Suppressor macrophage treated with lipopolysaccharide for 4 hours (primary cell): ENCODE measurements around the gene CLIP2.
A peak's percentile ranks its signal among the peaks of the same experiment; 100 is the strongest.
"Not testable (repeated sequence)": the region's sequence is repeated elsewhere in the genome, so short reads cannot be mapped to it uniquely, and the experiment has no call there.

Experiments used
- DNase-seq: peaks from one replicate; pipeline ENCODE4 v3.0.0-alpha.2; 2020

The CLIP2 gene

GRCh38 chr7:74289018-74289658, at the start of gene CLIP2:
CLIP2 (plus strand) TSS chr7:74289407; CDS start chr7:74317547, 28,140 bp downstream.
- DNase-seq: peak; percentile 92

- DNase-seq: no peak
Observed at GRCh38 chr7:74240482-74240881, 48.7 kb upstream of the CLIP2 start.

- DNase-seq: no peak
Observed at GRCh38 chr7:74242122-74242443, 47.1 kb upstream of the CLIP2 start.

DNA sequence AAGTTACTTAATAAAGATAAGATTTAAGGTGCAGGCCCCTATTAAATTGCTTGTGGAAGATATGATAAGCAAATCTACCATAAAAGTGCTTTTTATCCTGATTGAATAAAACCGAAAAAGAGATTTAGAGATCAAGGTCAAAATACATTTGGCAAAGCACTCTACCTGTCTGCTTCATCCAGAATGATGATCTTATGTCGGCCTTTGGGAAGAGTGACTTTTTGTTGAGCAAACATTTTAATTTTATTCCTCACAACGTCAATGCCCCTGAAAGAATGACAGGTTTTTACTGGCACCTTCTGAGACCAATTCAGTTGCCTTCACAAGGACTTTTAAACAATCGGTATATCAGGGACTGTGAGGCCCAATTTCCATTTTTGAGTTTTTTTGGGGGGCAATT, 42.7 kb upstream of the CLIP2 start:
- DNase-seq: no peak

- no peak for DNase-seq
Observed at GRCh38 chr7:74248156-74248555, 41.1 kb upstream of the CLIP2 start.

- not testable (repeated sequence) for DNase-seq
Observed at GRCh38 chr7:74249058-74249457, 40.1 kb upstream of the CLIP2 start.

- DNase-seq: no peak
Observed at GRCh38 chr7:74252893-74253292, 36.3 kb upstream of the CLIP2 start.

DNA sequence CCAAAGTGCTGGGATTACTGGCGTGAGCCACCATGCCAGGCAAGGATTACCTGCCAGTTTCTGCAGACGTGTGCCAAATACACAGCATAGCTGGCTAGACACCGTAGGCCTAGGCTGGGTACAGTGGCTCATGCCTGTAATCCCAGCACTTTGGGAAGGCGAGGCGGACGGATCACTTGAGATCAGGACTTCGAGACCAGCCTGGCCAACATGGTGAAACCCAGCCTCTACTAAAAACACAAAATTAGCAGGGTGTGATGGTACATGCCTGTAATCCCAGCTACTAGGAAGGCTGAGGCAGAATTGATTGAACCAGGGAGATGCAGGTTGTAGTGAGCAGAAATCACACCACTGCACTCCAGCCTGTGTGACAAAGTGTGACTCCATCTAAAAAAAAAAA, 35.9 kb upstream of the CLIP2 start:
- no peak for DNase-seq

DNA sequence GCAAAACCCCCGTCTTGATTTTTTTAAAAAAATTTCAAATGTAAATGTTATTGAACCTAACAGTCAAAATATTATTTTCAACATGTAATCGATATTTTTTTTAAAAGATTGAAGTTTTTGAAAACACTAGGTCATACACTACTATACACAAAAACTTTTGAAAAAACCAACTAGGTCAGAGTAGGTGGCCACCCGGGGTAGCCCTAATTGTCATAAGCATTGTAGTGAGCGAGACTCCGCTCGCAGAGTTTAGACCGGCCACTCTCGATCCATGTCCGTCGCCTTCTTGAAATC, 35.4 kb upstream of the CLIP2 start:
- peak; percentile 20 for DNase-seq

- DNase-seq: peak; percentile 98
Observed at GRCh38 chr7:74254129-74254857, 34.9 kb upstream of the CLIP2 start, which contains the start of gene RFC2. RFC2 (minus strand) TSS chr7:74254399; CDS start chr7:74254383, 16 bp downstream.

GRCh38 chr7:74254858-74255379, 34.3 kb upstream of the CLIP2 start:
- no peak for DNase-seq

DNA sequence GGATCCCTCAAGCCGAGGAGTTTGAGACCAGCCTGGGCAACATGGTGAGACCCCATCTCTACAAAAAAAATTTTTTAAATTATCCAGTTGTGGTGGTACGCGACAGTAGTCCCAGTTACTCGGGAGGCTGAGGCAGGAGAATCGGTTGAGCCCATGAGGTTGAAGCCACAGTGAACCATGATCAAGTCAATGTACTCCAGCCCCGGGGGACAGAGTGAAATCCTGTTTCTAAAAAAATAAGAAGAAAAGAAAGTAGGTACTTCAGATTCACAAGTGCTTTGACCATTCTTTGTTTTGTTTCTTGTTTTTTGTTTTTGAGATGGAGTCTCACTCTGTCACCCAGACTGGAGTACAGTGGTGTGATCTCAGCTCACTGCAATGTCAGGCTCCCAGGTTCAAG, 33.7 kb upstream of the CLIP2 start:
- DNase-seq: not testable (repeated sequence)

GRCh38 chr7:74256491-74257408, 32.5 kb upstream of the CLIP2 start:
- DNase-seq: peak; percentile 41

DNA sequence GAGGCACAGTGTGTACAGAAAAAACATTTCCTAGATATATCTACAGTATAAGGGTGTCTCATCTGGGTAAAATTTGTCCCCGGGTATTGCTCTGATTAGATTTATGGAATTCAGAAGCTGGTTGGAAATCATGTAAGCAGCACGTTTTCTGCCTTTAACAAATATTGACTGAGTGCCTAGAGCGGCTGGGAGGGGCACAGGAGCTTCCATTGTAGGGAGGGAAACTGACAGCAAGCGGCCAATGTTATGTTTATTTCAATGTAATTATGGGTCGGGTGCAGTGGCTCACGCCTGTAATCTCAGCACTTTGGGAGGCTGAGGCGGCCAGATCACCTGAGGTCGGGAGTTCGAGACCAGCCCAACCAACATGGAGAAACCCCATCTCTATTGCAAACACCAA, 30.6 kb upstream of the CLIP2 start:
- DNase-seq: no peak

DNA sequence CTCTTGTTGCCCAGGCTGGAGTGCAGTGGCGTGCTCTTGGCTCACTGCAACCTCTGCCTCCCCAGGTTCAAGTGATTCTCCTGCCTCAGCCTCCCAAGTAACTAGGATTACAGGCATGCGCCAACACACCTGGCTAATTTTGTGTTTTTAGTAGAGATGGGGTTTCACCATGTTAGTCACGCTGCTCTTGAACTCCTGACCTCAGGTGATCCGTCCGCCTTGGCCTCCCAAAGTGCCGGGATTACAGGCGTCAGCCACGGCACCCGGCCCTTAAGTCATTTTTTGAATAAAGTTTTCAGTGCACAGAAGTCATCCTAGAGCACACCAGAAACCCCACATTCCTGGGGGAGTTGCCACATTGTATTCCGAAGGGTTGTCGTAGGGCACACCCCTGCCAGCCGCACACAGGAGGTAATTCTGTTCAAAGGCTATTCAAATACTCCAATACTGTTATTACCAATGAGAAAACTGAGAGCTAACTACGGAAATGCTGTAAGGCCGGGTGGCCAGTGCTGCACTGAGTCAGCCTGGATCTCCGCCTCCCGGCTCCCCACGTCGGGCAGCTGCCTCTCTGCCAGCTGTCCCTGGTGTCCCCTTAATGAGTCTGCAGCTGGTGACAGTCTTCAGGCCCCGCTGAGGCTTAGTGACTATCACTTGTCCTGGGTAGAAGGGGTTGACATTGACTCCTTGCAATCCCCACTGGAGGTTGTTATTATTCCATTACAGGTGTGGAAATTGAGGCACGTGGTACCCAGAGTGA, 26.4 kb upstream of the CLIP2 start:
- no peak for DNase-seq

DNA sequence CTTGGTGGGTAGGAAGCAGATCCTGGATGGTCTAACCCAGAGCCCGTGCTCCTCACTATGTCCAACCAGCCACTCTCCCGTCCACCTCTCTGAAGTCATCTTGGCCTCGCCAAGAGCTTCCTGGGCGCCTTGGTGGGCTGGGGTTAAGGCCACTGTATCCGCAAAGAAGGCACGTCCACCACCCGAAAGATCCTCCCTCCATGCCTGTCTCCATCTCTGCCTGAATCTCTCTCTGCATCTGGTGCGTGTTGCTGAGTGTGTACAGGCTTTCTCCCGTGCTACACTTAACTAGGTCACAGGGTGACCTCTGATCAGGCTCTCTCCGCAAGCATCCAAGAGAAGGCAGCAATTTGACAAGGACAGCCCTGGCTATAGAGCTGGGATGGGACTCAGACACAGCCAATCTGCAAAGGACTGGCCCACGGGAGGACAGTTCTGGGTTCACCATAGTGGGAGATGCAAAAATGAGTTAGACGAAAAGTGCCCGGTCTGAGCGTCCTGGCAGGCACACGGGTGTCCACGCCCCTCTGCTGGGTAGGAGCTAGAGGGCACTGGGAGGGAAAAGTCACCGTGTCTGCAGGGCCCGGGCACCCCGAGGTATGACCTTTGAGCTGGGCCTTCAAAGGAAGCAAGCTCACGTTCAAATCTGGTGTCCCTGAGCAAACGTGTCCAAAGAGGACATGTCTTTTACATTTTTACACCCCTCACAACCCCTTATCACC, 25.6 kb upstream of the CLIP2 start:
- no peak for DNase-seq

- no peak for DNase-seq
Observed at GRCh38 chr7:74266191-74266963, 22.8 kb upstream of the CLIP2 start.

- DNase-seq: no peak
Observed at GRCh38 chr7:74267756-74268565, 21.2 kb upstream of the CLIP2 start.

- no peak for DNase-seq
Observed at GRCh38 chr7:74269757-74270277, 19.4 kb upstream of the CLIP2 start.

GRCh38 chr7:74271742-74272141, 17.5 kb upstream of the CLIP2 start:
- DNase-seq: no peak
